ENCODE measurements around the gene TARM1.

TARM1 gene

DNA sequence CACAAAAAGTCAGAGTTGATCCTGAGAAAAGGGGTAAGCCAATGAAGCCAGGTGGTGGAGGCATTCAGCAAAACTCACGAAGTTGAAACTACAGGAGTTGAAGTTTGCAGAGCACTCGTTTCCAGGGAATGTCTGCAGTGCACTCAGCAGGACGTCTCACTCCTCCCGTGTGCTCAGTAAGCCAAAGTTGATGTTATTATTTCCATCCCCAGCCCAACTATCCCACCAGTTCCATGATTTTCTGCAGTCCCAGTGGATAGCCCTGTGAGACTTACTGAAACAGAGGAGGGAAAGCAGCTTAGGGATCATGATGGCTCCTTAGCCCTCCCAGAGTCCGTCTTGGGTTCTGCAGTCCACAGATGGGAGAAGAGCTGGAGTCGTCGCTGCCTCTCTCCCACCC lies at the start of gene TARM1:
Gene TARM1 (minus strand): TSS at position 334 of the 400 bp plus-strand sequence. CDS start 25 bp downstream, at position 309.
- DNase-seq (ENCODE audit: low read depth), result no peak

DNA sequence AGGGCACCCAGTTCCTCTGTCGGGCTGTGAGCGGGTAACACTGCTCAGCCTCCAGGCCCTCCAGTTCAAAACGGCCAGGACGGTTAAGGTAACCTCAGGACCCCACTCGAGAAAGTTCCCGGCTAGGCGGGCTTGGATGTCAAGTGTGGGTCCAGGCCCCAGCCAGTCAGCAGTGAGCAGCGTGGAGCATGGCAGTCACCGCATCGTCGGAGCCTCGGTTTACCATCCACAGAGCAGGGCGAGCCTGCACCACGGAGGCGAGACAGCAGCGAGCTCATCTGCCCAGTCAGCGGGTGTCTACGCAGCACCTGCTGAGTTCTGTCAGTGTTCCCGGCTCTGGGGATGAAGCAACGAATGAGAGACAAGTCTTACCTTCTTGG lies 48.4 kb upstream of the TARM1 start:
- no peak for DNase-seq (ENCODE audit: low read depth)

DNA sequence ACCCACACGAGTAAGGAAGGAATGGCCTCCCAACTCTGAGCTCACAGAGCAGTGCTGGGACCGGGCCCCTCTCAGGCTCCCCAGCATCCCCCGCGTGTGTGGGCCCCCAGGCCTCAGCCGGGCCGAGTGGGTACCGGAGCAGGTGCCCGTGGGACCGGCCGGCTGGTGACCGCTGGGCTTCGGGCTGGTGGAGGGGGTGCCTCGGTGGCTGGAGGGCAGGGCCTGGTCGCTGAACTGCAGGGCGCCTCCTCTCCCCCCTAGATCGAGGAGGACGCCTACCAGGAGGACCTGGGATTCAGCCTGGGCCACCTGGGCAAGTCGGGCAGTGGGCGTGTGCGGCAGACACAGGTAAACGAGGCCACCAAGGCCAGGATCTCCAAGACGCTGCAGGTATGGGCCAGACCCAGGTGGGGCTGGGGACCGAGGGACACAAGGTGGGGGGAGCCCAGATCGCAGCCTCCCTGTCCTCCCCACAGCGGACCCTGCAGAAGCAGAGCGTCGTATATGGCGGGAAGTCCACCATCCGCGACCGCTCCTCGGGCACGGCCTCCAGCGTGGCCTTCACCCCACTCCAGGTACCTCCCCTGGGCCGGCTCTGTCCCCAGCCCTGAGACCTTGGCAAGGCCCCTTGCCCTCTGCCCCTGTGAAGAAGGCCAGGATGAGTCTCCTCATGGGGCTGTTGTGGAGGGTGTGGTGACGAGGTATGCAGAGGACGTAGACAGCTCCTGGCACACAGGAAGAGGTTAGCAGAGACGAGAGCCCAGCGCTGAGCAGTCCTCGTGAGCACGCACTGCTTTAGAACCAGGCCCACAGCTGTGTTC lies 47.8 kb upstream of the TARM1 start:
- no peak for DNase-seq (ENCODE audit: low read depth)

DNA sequence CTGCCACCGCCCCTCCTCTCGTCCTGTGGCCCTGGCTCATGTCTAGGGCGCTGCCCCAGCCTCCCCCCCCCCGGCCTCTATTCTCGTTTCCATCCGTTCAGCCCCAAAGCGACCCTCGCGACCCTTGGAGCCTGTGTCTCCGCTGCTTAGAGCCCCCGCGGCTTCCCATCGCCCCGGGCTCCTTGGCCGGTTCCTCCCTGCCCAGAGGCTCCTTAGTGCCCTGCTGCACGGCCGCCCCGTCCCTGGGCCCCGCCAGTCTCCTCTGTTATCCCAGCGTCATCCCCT lies 47.2 kb upstream of the TARM1 start:
- no peak for DNase-seq (ENCODE audit: low read depth)

DNA sequence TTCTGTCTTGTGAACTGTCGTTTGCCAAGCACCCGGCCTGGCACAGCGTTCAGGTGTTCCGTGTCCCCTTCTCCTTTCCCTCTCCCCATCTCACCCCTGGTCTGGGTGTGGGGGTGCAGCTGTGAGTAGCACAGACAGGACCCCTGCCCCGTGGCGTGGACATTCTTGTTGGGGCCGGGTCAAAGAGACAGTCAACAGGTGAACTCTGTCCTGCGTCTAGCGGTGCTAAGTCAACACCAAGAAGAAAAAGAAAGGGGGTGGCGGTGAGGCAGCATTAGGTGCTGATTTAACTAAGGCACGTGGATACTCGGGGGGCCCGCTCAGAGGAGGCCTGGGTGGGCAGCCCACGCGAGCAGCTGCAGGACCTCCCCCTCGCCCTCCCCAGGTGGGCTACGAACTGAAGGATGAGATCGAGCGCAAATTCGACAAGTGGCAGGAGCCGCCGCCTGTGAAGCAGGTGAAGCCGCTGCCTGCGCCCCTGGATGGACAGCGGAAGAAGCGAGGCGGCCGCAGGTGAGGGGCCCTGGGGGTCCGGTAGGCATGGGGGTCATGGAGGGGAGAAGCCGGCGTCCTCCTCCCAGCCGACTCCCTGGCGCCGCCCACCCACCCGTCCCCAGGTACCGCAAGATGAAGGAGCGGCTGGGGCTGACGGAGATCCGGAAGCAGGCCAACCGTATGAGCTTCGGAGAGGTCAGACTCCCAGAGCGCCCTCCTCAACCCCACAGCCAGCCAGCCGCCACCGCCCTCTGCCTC lies 46.7 kb upstream of the TARM1 start:
- no peak for DNase-seq (ENCODE audit: low read depth)

DNA sequence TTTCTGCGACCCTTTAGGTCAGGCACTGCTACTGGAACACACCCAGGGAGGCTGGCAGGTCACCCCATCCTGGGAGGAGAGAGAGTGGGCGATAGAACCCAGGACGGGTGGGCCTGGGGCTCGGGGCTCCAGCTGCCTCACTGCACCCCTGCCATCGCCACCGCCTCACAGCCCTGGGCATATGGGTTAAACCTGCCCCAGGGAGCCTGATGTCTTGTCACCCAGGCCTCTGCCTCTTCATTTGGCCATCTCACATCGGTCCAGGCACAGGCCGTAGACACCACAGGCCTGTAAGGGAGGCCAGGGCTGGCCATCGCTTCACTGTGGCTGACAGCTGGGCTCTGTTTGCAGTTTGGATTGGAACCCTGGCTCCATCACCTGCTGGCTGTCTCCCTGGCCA lies 44.5 kb upstream of the TARM1 start:
- DNase-seq (ENCODE audit: low read depth), result no peak

DNA sequence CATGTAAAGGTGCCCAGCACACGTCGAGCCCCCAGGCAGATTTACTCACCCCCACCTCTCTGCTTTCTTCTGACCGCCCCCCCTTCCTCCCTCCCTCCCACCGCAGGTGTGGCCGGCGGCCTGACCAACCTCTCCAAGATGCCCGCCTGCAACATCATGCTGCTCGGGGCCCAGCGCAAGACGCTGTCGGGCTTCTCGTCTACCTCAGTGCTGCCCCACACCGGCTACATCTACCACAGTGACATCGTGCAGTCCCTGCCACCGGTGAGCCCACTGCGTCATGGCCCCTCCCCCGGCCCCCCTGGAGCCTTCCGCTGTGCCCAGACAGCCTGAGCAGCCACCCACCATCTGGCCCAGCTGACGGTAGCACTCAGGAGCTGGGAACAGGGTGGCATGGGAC lies 43.2 kb upstream of the TARM1 start:
- no peak for DNase-seq (ENCODE audit: low read depth)

DNA sequence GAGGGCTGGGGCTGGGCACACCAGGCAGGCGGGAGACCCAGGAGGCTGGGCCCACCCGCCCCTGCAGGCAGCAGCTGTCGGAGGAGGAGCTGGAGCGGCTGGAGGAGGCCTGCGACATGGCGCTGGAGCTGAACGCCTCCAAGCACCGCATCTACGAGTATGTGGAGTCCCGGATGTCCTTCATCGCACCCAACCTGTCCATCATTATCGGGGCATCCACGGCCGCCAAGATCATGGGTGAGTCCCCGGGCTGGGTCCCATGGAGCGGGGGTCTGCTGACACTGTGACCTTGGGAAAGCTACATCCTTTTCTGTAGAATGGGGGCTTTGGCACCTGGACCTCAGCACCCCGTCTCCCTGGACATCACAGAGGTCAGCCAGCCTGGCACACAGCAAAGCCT lies 42.5 kb upstream of the TARM1 start:
- DNase-seq (ENCODE audit: low read depth), result no peak

DNA sequence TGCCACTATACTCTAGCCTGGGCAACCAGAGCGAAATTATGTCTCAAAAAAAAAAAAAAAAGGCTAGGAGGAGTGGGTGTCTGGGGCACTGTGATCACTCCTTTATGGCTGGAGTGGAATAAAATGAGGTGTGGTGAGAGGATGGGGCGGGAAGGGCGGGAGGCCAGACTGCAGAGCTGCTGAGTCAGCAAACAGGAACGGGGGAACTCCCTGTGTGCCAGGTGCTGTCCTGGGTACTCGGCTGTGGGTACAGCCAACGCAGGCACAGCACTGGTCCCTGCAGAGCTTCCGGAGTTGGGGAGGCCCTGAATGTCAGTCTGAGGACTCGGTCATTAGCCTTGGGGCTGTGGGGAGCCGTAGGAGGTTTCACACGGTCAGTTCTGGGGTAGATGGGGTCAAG lies 40.1 kb upstream of the TARM1 start:
- no peak for DNase-seq (ENCODE audit: low read depth)

DNA sequence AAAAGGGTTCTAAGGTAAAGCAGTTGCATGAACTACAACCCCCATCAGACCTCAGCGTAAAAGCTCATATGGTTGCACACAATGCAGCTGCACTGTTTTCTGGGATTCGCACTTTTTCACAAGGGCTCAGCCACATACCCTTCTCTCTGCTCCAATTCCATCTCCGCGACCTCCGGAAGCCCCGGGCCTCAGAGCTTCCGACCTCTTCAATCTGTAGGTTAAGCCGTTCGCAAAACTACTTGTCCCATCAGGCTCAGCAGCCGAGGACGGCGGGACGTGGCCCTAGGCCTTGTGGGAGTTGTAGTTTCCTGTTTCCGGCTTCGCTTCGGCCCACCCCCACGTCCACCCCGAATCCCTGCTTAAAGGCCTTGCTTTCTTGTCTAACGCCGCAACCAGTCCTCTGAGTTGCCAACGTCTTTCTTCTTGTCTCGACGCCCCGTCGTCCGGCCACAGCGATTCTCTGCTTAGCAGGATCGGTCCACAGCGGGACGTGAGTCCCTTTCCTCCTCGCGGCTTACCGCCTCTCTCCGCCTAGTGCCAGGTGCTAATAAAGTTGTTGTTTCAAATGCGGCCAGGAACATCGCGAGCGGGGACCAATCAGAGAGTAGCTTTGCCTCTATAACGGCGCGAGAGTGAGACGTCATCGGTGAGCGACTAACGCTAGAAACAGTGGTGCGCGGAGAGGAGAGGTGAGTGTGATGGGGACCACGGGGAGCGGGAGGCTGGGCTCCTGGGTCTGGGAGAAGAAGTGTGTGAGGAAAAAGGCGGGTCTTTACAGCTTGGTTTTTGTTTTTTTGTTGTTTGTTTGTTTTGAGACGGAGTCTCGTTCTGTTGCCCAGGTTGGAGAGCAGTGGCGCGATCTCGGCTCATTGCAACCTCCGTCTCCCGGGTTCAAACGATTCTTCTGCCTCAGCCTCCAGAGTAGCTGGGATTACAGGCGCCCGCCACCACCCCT lies 34.2 kb upstream of the TARM1 start, which contains the start of the genes PRPF31 and TFPT:
Gene PRPF31 (plus strand): TSS at position 646 of the 955 bp plus-strand sequence. CDS start 2,525 bp downstream, outside the sequence.
Gene TFPT (minus strand): TSS at position 549 of the 955 bp plus-strand sequence. CDS start 388 bp downstream, at position 161.
- DNase-seq (ENCODE audit: low read depth), result peak; percentile 99

DNA sequence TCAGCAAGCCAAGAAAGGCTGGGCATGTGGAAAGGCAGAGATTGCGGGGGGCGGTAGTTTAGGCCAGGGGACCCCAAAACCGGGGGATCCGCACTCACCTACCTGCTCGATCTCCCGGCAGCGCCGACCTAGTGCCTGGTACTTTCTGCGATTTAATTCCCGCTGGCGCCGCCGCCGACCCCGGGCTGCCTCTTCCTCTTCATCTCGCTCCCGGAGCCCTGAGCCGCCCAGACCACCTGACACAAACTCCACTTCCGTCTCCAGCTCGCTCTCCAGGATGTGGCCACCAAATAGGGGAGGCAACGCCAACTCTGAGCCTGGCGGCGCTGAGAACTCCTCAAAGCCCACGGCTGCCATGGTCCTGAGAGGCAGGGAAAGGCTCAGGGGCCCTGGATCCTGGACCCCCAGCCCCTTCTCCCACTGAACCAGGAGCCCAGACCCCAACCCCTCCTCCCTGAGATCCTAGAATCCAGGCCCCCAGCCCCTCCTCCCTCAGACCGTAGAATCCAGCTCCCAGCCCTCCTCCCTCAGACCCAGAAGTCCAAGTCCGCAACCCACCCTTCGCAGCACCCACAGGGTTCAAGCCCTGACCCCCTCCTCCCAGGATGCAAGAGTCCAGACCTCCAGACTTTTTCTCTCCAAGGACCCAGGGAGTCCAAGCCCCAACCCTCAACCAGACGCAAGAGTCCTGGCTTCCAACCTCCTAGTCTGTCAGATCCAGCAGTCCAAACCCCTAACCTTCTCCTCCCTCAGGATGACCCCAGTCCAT lies 33.4 kb upstream of the TARM1 start:
- peak; percentile 58 for DNase-seq (ENCODE audit: low read depth)

DNA sequence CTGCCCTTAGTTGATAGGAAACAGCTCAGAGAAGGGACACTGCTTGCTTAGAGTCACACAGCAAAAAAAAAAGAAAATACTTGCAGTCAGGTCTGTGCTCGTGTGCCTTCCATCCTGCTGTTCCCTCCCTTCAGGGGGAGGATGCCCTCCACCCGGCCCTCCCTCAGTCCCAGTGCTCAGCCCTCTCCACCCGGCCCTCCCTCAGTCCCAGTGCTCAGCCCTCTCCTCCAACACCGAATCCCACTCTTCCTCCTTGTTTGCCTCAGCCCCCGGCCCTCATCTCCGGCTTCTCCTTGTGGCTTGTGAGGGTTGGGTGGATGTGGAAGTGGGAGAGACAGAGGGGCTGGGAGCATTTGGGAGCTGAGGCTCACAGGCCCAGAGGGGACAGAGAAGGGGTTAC lies 28.5 kb upstream of the TARM1 start:
- DNase-seq (ENCODE audit: low read depth), result no peak

DNA sequence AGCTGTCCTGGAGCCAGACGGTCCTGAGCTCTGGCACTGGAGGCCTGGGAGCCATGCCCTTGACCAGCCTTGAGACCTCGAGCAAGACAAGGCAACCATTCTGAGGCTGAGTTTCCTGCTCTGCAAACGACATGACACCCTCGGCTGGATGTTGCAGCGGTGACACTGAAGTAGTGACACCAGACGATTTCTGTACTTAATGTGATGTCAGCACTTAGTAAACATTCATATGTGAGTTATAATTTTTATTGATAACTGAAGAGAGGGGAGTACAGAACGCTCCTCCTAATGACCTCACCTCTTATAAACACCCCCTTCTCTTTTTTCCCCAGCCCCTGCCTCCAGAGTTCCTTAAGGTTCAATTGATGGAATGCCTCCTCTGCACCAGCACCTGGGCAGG lies 27.3 kb upstream of the TARM1 start:
- no peak for DNase-seq (ENCODE audit: low read depth)

DNA sequence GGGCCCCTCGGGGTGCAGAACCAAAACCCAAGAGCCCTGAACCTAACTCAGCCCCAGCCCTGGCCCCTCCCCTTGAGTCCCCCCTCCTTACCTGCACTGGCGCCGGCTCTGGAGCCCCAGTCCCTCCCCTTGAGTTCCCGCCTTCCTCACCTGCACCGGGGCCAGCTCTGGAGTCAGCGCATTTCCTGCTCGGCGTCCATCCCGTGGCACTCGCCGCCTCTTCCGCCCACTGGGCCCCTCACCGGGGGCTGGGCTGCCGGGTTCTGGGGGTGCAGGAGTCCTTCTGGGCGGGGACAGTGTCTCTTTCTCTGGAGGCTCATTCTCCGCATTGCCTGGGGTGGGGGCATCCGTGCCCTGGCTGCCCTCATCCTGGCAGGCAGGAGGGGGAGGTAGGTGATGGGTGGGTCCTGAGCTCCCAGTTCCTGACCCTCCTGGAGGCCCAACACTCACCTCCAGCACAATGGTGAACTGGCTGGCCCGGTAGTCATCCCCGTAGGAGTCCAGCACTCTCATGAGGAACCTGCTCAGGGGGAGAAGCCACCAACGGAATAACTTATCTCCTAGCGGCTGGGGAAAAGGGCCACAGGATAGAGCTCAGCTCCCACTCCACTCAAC lies 26.8 kb upstream of the TARM1 start:
- no peak for DNase-seq (ENCODE audit: low read depth)

DNA sequence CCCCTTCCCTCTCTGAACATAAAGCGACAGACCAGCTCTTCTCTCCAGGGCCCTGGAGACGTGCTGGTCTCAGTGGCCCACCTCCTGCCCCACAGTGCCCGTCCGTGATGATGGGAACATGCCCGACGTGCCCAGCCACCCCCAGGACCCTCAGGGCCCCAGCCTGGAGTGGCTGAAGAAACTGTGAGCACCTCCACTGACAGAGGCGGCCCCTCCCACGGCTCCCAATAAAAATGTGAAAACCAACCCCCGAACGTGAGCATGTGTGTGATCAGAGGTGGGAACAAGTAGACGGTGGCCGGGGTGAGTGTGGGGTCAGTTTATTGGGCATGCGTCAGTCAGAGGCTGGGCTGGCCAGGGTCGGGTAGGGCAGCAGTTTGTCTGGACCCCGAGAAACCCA lies 25.6 kb upstream of the TARM1 start:
- no peak for DNase-seq (ENCODE audit: low read depth)

DNA sequence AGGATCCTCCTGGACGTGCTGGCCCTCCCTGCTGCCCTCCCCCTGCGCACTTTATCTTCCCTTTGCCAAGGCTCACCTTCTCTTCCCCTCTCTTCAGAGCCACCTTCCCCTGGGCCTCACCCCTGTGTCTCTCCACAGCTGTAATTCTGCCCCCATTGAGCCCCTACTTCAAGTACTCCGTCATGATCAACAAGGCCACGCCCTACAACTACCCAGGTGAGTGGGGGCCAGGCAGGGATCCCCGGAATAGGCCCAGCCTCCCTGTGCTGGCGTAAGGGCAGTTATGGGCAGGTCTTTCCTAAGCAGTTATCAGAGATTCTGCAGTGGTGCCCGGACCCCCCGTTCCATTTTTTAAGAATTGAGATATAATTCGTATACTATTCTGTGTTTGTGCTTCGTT lies 24.6 kb upstream of the TARM1 start:
- no peak for DNase-seq (ENCODE audit: low read depth)

DNA sequence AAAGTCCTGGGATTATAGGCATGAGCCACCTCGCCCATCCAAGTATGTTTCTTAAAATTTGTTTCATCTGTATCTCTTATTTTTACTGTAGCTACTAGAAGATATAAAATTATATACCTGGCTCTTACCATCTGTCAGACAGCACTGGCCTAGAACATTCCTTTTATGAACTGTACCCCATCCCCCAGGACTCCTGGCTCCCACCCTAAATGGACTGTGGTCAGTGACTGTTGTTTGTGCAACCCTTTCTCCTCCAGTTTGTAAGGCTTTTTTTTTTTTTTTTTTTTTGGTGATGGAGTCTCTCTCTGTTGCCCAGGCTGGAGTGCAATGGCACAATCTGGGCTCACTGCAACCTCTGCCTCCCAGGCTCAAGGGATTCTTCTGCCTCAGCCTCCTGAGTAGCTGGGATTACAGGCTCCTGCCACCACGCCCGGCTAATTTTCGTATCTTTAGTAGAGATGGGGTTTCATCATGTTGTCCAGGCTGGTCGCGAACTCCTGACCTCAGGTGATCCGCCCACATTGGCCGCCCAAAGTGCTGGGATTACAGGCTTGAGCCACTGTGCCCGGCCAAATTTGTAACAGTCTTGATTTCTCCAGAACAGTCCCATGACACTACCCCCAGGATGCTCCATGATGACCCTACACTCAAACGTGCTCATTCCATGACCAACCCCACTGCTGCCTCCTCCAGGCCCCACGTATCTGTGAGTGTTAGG lies 24.0 kb upstream of the TARM1 start:
- DNase-seq (ENCODE audit: low read depth), result peak; percentile 18

DNA sequence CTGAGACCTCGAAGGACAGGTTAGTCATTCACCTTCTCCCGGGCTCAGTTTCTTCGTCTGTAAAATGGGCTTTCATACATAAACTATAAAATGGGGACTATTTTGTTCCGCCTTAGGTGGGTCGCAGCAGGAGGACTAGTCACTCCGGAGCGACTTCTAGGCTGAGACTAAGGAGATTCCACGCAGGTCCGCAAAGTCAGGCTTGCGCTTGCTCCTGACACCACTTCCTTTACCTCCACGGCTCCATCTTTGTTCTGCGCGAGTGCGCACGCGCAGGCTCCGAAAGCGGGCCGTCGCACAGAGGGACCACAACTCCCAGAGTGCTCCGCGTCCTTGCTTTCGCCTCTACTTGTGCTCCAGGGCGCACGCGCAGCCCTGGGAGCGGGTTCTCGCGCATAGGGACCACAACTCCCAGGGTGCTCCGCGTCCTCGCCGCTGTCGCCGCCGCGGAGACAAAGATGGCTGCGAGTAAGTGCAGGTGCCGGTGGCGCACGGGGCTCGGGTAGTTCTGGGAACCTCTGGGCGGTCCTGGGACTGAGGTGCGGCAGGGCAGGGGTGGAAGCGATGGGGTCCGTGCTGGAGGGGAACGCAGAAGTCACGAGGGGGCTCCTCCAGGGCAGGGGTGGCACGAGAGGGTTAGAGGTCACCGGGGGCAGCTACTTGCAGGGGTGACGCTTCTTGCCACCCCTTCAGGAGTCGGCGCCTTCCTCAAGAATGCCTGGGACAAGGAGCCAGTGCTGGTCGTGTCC lies 21.4 kb upstream of the TARM1 start, which contains the start of gene NDUFA3:
Gene NDUFA3 (plus strand): TSS at position 435 of the 749 bp plus-strand sequence. CDS start 24 bp downstream, at position 459.
- peak; percentile 98 for DNase-seq (ENCODE audit: low read depth)

DNA sequence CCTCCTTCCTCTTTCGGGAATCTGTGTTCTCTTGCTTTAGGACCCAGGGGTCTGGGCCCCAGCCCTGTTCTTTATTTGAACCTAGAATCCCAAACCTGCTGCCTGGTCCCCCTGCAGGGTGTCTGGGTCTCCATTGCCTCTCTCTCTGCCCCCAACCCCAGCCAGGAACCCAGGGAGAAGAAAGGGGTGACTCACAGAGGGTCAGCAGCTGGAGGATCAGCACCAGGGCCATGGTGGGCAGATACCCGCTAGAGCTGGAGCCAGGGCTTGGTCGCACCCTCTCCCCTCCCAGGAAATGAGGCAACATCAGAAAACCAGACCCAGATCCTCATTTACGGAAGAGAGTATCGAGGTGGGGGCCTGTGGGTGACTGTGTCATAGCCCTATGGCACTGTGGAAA lies 19.4 kb upstream of the TARM1 start, which contains the start of gene OSCAR:
Gene OSCAR (minus strand): TSS at position 243 of the 400 bp plus-strand sequence. CDS start 11 bp downstream, at position 232.
- no peak for DNase-seq (ENCODE audit: low read depth)
